ENCODE results near the gene PCDHB4.
"Not testable (repeated sequence)": the region's sequence is repeated elsewhere in the genome, so short reads cannot be mapped to it uniquely, and the experiment has no call there.

Gene PCDHB4

GRCh38 chr5:141121563-141121962 lies at the start of gene PCDHB4:
PCDHB4 (plus strand) TSS chr5:141121818; CDS start chr5:141121999, 181 bp downstream.
- no peak for DNase-seq

- DNase-seq = no peak
These were observed 43.8 kb upstream of the PCDHB4 start for GRCh38 chr5:141077826-141078225.

GRCh38 chr5:141082228-141082627 lies 39.4 kb upstream of the PCDHB4 start:
- DNase-seq = no peak

GRCh38 chr5:141084487-141084989 lies 37.1 kb upstream of the PCDHB4 start:
- DNase-seq = peak; percentile 50

GRCh38 chr5:141094481-141095262 lies 26.9 kb upstream of the PCDHB4 start, which contains the start of gene PCDHB2:
PCDHB2 (plus strand) TSS chr5:141094615; CDS start chr5:141094791, 176 bp downstream.
- DNase-seq = no peak

- DNase-seq = no peak
These were observed 26.4 kb upstream of the PCDHB4 start for GRCh38 chr5:141095263-141095641.

GRCh38 chr5:141096181-141096580 lies 25.4 kb upstream of the PCDHB4 start:
- not testable (repeated sequence) for DNase-seq

- not testable (repeated sequence) for DNase-seq
These were observed 25.0 kb upstream of the PCDHB4 start for GRCh38 chr5:141096586-141096985.

- DNase-seq = peak; percentile 40
These were observed 21.3 kb upstream of the PCDHB4 start, which contains the start of gene PCDHB3 for GRCh38 chr5:141100243-141100805. PCDHB3 (plus strand) TSS chr5:141100473; CDS start chr5:141100650, 177 bp downstream.

- DNase-seq = no peak
These were observed 20.6 kb upstream of the PCDHB4 start for GRCh38 chr5:141101059-141101458.

- not testable (repeated sequence) for DNase-seq
These were observed 19.5 kb upstream of the PCDHB4 start for GRCh38 chr5:141102070-141102469.

GRCh38 chr5:141102471-141102870 lies 19.1 kb upstream of the PCDHB4 start:
- not testable (repeated sequence) for DNase-seq

GRCh38 chr5:141105350-141105749 lies 16.3 kb upstream of the PCDHB4 start:
- DNase-seq = no peak

- DNase-seq = no peak
These were observed 2.4 kb upstream of the PCDHB4 start for GRCh38 chr5:141119250-141119649.

- no peak for DNase-seq
These were observed 367 bp downstream of the PCDHB4 start for GRCh38 chr5:141121985-141122384.

- not testable (repeated sequence) for DNase-seq
These were observed 1.9 kb downstream of the PCDHB4 start for GRCh38 chr5:141123396-141124135.

- no peak for DNase-seq
These were observed 5.7 kb downstream of the PCDHB4 start for GRCh38 chr5:141127305-141127704.

GRCh38 chr5:141135030-141135717 lies 13.6 kb downstream of the PCDHB4 start, which contains the start of gene PCDHB5:
PCDHB5 (plus strand) TSS chr5:141135206; CDS start chr5:141135435, 229 bp downstream.
- peak; percentile 5 for DNase-seq

- DNase-seq = no peak
These were observed 14.2 kb downstream of the PCDHB4 start for GRCh38 chr5:141135718-141136266.

- DNase-seq = not testable (repeated sequence)
These were observed 15.7 kb downstream of the PCDHB4 start for GRCh38 chr5:141137346-141137745.

- peak; percentile 1 for DNase-seq
These were observed 28.2 kb downstream of the PCDHB4 start, which contains the start of gene PCDHB6 for GRCh38 chr5:141149812-141150211. PCDHB6 (plus strand) TSS chr5:141150057; CDS start chr5:141150258, 201 bp downstream.

Data from activated CD4-positive, alpha-beta T cell treated with anti-CD3 and anti-CD28 coated beads, Interleukin-10, Interleukin-2, amounts not matched to agents 100 ng/mL and 50 ng/mL, durations not matched to agents 16 hours and 8 hours (primary cell).